ENCODE results near the gene TFF2. TPM values are rescaled to one million over a fixed set of nuclear protein-coding genes. Genes with fewer than 3 reads are reported as not detected.
A peak's percentile ranks its signal among the peaks of the same experiment; 100 is the strongest.

TFF2 gene
- total and polyA plus RNA-seq, 5 experiments from 2014 or later, result not detected

DNA sequence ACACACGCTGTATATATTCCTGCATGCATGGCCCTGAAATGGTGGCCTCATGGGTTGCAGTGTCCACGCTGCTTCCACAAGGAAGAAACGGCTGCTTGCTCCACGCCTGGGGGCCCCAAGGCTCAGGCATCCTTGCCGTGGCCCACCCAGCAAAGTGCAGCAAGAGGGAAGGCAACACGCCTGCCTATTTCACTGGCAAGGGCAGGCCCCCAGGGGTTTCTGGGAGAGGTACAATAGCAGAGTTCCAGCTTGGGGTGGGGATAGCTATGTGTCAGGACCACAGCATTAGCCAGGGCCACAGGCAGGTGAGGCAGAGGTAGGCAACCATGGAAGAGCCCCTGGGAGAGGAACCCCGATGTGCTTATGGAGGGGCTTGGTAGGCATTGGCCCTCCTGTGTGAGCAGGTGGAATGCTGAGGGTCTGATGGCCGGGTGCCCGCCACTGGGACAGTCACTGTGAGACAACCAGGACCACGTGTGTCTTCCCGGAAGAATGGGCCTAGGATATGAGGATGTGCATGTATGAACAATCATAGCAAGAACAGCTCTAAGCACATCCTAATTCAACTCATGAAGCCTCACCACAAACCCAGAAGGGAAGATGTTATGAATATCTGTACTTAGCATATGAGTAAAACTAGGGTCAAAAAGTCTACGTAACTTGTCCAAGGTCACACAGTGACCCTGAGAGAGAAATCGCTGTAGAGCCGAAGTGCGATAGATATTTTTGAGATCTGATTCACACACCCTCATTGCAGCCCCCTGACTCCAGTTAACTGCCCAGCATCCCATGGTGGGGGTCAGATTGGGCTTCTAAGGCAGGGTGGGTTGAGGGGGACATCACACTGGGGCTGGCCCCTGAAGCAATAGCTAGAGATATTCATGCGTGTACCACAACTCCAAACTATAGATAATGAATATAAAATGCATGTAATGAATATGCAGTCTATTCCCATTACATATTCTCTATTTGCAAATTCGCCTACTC is 11.8 kb downstream of the TFF2 start:
- no peaks in the 10 kb centered on the region for H3K36me3 Mint-ChIP-seq
- peaks cover 6 to 12% (median 9%) of the 10 kb centered on the region in 4 donors for H3K4me1 Mint-ChIP-seq
- H3K4me3 Mint-ChIP-seq, result no peak overlapping the region
- peak overlapping the region in 4 of 10 donors; percentile 17 to 48 (median 40) for H3K27ac Mint-ChIP-seq
- no peak for ATAC-seq
- H3K27me3 Mint-ChIP-seq, result peaks cover 0 to 6% (median 0%) of the 10 kb centered on the region in 5 donors
- no peak for DNase-seq
- peaks cover 0 to under 1% (median 0%) of the 10 kb centered on the region in 9 donors for H3K9me3 Mint-ChIP-seq
- POLR2A ChIA-PET, result interaction anchor here (1.0 to 3.1 kb wide), 5 partner anchors 60 to 193 kb away, joined by 3 to 16 read pairs (median 4); partner anchors contain the start of gene UBASH3A

DNA sequence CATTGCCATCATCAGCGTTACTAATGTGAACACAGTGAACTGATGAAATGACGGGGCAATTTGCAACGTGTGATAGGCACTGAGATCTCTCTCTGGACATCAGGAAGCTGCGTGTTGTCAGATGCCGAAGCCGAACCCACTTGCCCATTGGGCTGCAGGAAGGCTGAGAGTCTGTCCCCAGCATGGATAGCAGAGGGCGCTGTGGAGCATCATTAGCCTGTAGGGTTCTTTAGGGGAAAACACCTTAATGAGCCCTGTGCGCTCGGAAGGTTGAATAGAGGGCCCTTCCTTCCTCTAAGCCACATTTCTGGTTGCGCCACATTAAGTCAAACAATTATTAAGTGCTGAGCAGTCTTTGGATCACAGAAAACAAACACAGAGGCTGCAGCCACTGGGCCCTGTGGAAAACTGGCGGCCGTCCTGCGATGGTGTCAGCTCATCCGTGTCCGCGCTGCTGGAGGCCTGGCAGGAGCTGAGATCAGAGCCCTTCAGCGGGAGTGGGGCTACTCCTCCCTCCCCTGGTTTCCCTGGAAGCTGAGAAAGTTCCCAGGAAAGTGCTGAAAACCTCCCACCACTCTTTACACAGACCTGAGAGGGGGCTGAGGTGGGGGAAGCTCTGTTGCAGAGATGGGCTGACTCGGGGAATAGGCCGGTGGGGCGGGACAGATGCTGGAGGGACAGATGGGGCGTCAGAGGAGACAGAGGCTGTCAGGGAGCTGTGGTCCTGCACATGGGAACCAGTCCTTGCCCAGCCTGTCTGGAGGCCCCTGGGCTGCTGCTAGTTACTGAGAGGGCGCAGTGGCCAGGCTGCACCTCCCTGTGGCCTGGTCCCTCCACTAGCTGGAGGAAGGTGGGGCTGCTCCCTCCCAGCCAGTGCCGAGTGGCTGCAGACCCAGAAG is 12.7 kb downstream of the TFF2 start:
- peak; percentile 100 for ATAC-seq
- DNase-seq, result peak; percentile 73 to 92 (median 80)
- H3K9me3 Mint-ChIP-seq, result peaks cover 0 to 4% (median 0%) of the 10 kb centered on the region in 9 donors
- H3K27ac Mint-ChIP-seq, result peak overlapping the region; percentile 22 to 93 (median 74)
- peaks cover 0 to 8% (median 0%) of the 10 kb centered on the region in 5 donors for H3K27me3 Mint-ChIP-seq
- peaks cover 6 to 12% (median 9%) of the 10 kb centered on the region in 4 donors for H3K4me1 Mint-ChIP-seq
- POLR2A ChIA-PET, result interaction anchor here (0.6 to 3.1 kb wide), 6 partner anchors 35 to 192 kb away, joined by 3 to 16 read pairs (median 4); partner anchors contain the start of gene UBASH3A
- peak overlapping the region; percentile 4 to 74 (median 42) for H3K4me3 Mint-ChIP-seq
- no peaks in the 10 kb centered on the region for H3K36me3 Mint-ChIP-seq

DNA sequence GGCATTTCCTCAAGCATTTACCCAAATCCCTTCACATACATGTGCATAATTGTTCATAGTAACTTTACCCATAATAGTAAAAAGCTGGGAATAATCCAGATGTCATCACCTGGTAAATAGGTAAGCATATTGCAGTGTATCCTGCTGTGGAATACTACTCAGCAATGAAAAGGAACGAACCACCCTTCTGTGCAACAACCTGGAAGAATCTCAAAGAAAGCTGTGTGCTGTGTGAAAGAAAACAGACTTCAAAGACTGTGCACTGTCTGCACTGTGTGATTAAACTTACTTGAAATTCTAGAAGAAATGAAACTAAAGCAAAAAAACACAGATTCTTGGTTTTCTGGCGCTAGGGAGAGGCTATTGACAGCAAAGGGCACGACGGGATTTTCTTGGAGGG is 13.5 kb downstream of the TFF2 start:
- peaks cover 0 to 8% (median 0%) of the 10 kb centered on the region in 5 donors for H3K27me3 Mint-ChIP-seq
- POLR2A ChIA-PET, result interaction anchor here (1.3 to 3.1 kb wide), 4 partner anchors 35 to 112 kb away, joined by 3 to 16 read pairs (median 9); partner anchors contain the start of gene UBASH3A

DNA sequence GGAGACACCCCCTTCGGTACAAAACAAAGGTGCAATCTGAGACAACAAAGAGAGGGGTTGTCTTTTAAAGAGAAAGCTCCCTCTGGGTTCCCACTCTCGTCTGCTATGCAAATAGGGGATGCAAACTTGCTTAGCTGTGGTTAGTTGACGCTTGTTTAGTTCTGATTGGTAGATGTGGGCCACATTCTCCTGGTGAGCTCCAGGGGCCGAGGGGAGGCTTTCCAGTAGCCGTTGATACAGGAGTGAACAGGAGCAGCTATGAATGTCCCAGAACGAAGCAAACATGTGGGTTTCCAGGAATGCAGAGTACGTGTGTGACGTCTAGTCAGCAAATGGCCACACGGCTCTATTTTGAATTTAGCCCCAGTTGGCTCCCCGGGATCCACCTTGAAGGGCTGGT is 14.7 kb downstream of the TFF2 start:
- peaks cover 0 to 10% (median 0%) of the 10 kb centered on the region in 5 donors for H3K27me3 Mint-ChIP-seq
- no peak overlapping the region for H3K4me3 Mint-ChIP-seq
- H3K27ac Mint-ChIP-seq, result no peak overlapping the region
- peaks cover 0 to 19% (median 14%) of the 10 kb centered on the region in 9 donors for H3K9me3 Mint-ChIP-seq
- ATAC-seq (no peak), DNase-seq (no peak)
- H3K4me1 Mint-ChIP-seq, result peaks cover 6 to 12% (median 9%) of the 10 kb centered on the region in 4 donors
- POLR2A ChIA-PET, result interaction anchor here (0.8 kb wide), 1 partner anchor 114 kb away, joined by 4 read pairs; no protein-coding TSS in a partner anchor
- peaks cover 0 to 16% (median 13%) of the 10 kb centered on the region in 3 donors for H3K36me3 Mint-ChIP-seq

More for the DNA sequence above, 13.5 kb downstream of the TFF2 start:
- DNase-seq (no peak), ATAC-seq (no peak)
- peak overlapping the region in 3 of 10 donors; percentile 12 to 65 (median 49) for H3K4me3 Mint-ChIP-seq
- peaks cover 0 to 4% (median under 1%) of the 10 kb centered on the region in 3 donors for H3K36me3 Mint-ChIP-seq
- peaks cover 6 to 12% (median 9%) of the 10 kb centered on the region in 4 donors for H3K4me1 Mint-ChIP-seq
- peaks cover 0 to 8% (median 2%) of the 10 kb centered on the region in 9 donors for H3K9me3 Mint-ChIP-seq
- peak overlapping the region in 4 of 10 donors; percentile 33 to 93 (median 80) for H3K27ac Mint-ChIP-seq

DNA sequence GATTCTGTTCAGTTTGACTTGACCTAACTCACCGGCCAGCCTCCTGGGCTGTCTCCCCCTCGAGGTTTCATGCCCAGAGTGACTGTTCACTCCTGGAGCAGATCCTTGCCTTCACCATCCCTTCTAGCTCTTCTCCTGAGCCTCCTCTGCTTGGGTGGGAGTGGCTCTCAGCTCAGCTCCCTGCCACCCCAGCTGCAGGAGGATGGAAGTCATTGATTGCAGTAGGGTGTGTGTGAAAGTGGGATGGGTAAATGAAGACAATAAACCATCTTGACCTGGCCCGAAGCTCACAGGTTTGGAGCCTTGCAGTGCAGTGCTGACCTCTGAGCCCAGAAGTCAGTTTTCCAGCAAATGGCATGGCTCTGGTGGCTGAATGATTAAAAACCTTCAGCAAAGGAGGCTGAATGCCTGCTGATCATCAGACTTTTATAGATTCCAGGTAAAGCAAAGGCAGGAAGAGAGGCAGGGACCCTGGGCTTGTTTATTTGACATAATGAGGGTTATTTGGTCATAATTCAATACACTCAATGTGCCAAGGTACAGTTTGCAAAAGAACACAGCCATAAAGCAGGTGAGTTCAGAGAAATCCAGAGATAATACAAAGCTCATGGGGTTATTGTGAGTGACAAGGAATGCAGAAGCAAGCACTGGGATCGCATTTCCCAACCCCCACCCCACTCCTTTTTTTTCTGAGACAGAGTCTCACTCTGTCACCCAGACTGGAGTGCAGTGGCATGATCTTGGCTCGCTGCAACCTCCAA is 18.1 kb downstream of the TFF2 start:
- Mint-ChIP-seq H3K4me3 (no peak overlapping the region), H3K27ac (no peak overlapping the region), H3K27me3 (peaks cover 0 to 9% (median 0%) of the 10 kb centered on the region in 5 donors), H3K4me1 (peaks cover 3 to 5% (median 3%) of the 10 kb centered on the region in 4 donors), H3K9me3 (peaks cover 0 to 24% (median 18%) of the 10 kb centered on the region in 9 donors), H3K36me3 (peaks cover 0 to 18% (median 16%) of the 10 kb centered on the region in 3 donors)
- ATAC-seq, result no peak
- POLR2A ChIA-PET, result no interaction called here
- DNase-seq, result no peak

DNA sequence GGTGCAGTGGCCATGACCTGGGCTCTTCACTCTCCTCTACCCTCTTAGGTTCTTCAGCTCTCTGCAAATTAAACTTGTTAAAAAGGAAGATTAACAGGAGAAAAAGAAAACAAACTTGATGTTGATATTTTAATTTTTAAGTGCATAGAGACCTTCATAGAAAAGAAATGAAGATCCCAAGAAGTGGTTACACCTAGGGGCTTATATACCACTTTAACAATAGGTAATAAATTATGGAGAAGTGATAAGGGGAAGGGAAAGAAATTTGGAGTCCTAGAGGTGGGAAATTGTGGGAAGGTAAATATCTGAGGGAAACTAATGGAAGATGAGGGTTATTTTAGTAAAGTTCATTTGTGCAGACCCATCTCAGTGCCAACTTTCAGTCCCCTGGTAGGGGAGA is 19.1 kb downstream of the TFF2 start:
- Mint-ChIP-seq H3K27me3 (peaks cover 0 to 4% (median 0%) of the 10 kb centered on the region in 5 donors), H3K36me3 (peaks cover 0 to 18% (median 16%) of the 10 kb centered on the region in 3 donors), H3K4me1 (no peaks in the 10 kb centered on the region), H3K27ac (no peak overlapping the region), H3K4me3 (no peak overlapping the region), H3K9me3 (peaks cover 0 to 24% (median 18%) of the 10 kb centered on the region in 9 donors)
- ATAC-seq (no peak), DNase-seq (no peak)
- POLR2A ChIA-PET, result no interaction called here

DNA sequence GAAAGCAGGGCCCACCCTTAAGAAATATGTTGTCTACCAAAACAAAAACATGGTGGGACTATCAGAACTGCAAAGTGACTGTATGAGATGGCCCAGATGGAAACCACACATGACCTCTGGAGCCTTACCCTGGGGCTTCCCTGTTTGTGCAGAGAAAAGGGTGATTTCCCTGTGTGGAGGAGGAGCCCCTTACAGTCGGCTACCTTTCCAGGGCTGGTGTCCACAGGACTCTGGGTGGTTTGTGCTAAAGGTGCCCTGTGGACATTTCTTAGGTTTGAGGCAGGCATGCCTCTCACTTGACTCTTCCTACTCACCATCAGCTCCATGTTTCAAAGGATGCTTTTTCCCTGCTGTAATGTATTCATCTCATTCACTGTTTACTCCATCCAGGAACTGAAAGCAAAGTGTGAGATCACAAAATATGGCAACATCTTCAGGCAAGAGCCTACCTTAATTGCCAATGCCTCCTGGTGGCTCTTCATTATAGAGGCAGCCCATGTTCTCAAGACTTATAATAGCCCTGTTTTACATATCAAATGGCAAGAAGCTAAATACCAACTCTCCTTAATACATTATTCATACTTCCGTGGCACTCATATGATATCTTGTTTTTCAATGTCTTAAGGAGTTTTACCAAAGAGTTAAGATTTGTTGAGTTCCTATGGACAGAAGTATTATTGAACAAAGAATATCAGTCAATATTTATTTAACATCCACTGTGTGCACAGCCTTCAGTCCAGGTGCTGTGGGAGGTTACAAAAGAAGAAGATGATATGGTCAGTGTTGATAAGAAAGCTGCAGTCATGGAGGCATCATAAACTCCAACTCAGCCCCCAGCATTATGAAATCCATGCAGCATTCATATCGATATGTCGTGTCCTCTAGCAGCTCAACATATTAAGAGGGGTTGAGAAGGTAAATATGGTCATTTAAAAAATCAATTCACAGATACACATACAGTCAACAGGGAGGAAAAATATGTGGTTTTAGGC is 20.1 kb downstream of the TFF2 start:
- H3K27ac Mint-ChIP-seq, result no peak overlapping the region
- H3K4me1 Mint-ChIP-seq, result no peaks in the 10 kb centered on the region
- no peak for ATAC-seq
- no peak overlapping the region for H3K4me3 Mint-ChIP-seq
- peaks cover 0 to 24% (median 18%) of the 10 kb centered on the region in 9 donors for H3K9me3 Mint-ChIP-seq
- POLR2A ChIA-PET, result no interaction called here
- DNase-seq, result no peak
- H3K36me3 Mint-ChIP-seq, result peaks cover 0 to 18% (median 16%) of the 10 kb centered on the region in 3 donors
- peaks cover 0 to 4% (median 0%) of the 10 kb centered on the region in 5 donors for H3K27me3 Mint-ChIP-seq

DNA sequence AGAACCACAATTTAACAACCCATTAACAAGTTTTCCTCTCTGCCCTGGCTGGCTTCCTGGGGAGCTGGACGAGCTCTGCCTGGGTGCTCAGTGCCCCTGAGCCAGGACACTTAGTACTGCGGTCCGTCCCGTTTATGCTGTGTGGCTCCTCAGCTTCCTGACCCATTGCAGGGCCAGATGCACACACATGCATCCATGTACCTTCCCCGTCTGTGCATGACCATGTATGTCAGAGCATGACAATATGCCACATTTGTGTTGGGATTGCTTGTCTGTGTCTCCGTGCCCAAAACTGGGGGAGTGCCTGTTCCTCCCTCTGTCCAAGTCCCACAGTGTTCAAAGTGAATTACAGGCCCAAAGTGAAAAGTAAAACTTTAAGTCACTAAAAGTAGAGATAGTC is 25.9 kb downstream of the TFF2 start:
- Mint-ChIP-seq H3K27ac (no peak overlapping the region), H3K36me3 (no peaks in the 10 kb centered on the region), H3K4me1 (peaks cover 0 to 2% (median 1%) of the 10 kb centered on the region in 4 donors), H3K4me3 (no peak overlapping the region), H3K9me3 (no peaks in the 10 kb centered on the region), H3K27me3 (peaks cover 3 to 16% (median 6%) of the 10 kb centered on the region in 5 donors)
- no peak for DNase-seq
- no peak for ATAC-seq
- POLR2A ChIA-PET, result no interaction called here

DNA sequence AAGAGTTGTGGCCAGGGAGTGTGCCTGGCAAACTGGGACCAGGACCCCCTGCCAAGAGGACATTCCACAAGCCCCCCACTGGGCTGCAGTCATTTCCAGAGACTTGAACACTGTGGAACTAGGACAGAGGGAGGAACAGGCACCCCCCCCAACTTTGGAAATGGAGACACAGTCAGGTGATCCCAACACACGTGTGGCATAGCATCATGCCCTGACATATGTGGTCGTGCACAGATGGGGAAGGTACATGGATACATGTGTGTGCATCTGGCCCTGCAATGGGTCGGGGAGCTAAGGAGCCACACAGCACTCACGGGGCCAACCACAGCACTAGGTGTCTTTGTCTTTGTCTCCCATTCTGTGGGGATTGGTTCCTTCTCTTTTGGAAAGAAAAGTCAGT is 28.9 kb downstream of the TFF2 start:
- H3K27me3 Mint-ChIP-seq, result peaks cover 3 to 16% (median 6%) of the 10 kb centered on the region in 5 donors
- no peak for ATAC-seq

DNA sequence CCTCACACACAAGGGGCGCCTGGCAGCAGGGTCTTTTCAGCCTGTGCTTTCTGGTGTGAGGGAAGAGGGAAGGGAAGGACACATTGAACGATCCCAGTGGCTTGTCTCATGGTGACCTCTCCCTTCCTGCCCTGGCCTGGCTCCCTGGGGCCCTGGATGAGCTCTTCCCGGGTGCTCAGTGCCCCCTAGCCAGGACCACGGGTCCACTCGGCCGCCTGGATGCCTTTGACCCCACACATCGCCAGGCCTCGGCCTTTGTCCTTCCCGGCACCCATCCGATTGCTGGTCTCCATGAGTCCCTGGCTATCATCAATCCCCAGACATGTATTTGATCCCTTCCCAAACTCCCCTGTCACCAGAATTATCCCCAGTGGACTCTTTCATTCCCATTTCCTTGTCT is 29.6 kb downstream of the TFF2 start:
- POLR2A ChIA-PET, result no interaction called here
- no peak overlapping the region for H3K27ac Mint-ChIP-seq
- H3K4me3 Mint-ChIP-seq, result no peak overlapping the region
- DNase-seq, result no peak
- no peaks in the 10 kb centered on the region for H3K36me3 Mint-ChIP-seq
- ATAC-seq, result no peak
- H3K4me1 Mint-ChIP-seq, result peaks cover 0 to 12% (median 5%) of the 10 kb centered on the region in 4 donors
- H3K27me3 Mint-ChIP-seq, result peaks cover 3 to 16% (median 6%) of the 10 kb centered on the region in 5 donors
- no peaks in the 10 kb centered on the region for H3K9me3 Mint-ChIP-seq

More for the DNA sequence above, 28.9 kb downstream of the TFF2 start:
- Mint-ChIP-seq H3K4me3 (no peak overlapping the region), H3K36me3 (no peaks in the 10 kb centered on the region), H3K4me1 (peaks cover 0 to 12% (median 5%) of the 10 kb centered on the region in 4 donors), H3K27ac (no peak overlapping the region), H3K9me3 (no peaks in the 10 kb centered on the region)
- no peak for DNase-seq
- POLR2A ChIA-PET, result no interaction called here

Measured in naive thymus-derived CD8-positive, alpha-beta T cell (primary cell).